Gastrocnemius medialis (tissue), 4 donors: ENCODE data around the gene PLXNC1. TPM values are rescaled to one million over a fixed set of nuclear protein-coding genes. Genes with fewer than 3 reads are reported as not detected.

Experiments used
- ATAC-seq, 2 donors: fragments of 150-250 bp; one replicate each; pipeline ENCODE4 v1.9.1; 2016
- DNase-seq, 2 donors: peaks; one replicate each; pipeline ENCODE4 v3.0.0-alpha.2; 2019
- H3K27ac ChIP-seq, 4 donors: fragments of 200-600 bp; sonication (generic); 1 replicate in 1 of 4; 2 replicates in 3 of 4; pipeline ENCODE4 v1.5.1; 2016 to 2018; ENCODE audit warnings: mild to moderate bottlenecking in 2 of 4, moderate library complexity in 1 of 4
- H3K27me3 ChIP-seq, 3 donors: fragments of 200-600 bp; sonication (generic) in 2 of 3; 1 replicate in 1 of 3; 2 replicates in 2 of 3; pipeline versions ENCODE4 v1.5.1 to v1.6.0; 2016 to 2019; ENCODE audit warnings: mild to moderate bottlenecking in 1 of 3, moderate library complexity in 1 of 3
- H3K36me3 ChIP-seq, 2 donors: fragments of 200-600 bp; sonication (generic) in 1 of 2; one replicate each; pipeline ENCODE4 v1.5.1; 2017 to 2018
- H3K4me1 ChIP-seq, 2 donors: fragments of 200-600 bp; sonication (generic) in 1 of 2; one replicate each; pipeline ENCODE4 v1.5.1; 2016 to 2017; ENCODE audit warnings: mild to moderate bottlenecking in 2 of 2
- H3K4me3 ChIP-seq, 4 donors: fragments of 200-600 bp; sonication (generic) in 3 of 4; 1 replicate in 1 of 4; 2 replicates in 3 of 4; pipeline ENCODE4 v1.5.1; 2016 to 2019; ENCODE audit warnings: mild to moderate bottlenecking in 2 of 4
- H3K9me3 ChIP-seq, 3 donors: fragments of 200-600 bp; sonication (generic) in 2 of 3; 1 replicate in 1 of 3; 2 replicates in 2 of 3; pipeline ENCODE4 v1.5.1; 2016 to 2019
- POLR2A ChIP-seq, 2 donors: fragments of 450-650 bp; IDR thresholded peaks; one replicate each; pipeline ENCODE4 v1.6.1; 2017; ENCODE audit warnings: antibody characterized with exemption in 2 of 2, mild to moderate bottlenecking in 2 of 2, moderate library complexity in 2 of 2
- in situ Hi-C, 4 donors: fragments of 200-750 bp; cut with MboI; loops; one replicate each; pipeline versions ENCODE4 v1.15.0 to v1.8.0; 2017; ENCODE audit warnings: low sequenced_read_pairs in 4 of 4
- intact Hi-C: fragments of 100-400 bp; cut with DNase I; formaldehyde crosslinking; loops from one replicate; pipeline ENCODE4 v1.15.1; 2023; ENCODE audit warnings: low total_unique reads
- total RNA-seq, 4 donors: library from RNA; depleted of rRNA; stranded (reverse); fragments of >200 nt; gene quantifications; one replicate each; pipeline versions ENCODE4 v1.1.0 to v1.2.3, GENCODE V29; 2016
- TF ChIP-seq, protein P1 (sequence below), 5 experiments: fragments of 450-650 bp in 3 of 5; fragments of 200-600 bp in 2 of 5; sonication (generic) in 2 of 5; IDR thresholded peaks in 4 of 5; conservative IDR thresholded peaks in 1 of 5; 1 replicate in 4 of 5; 2 replicates in 1 of 5; pipeline ENCODE4 v1.5.1; 2016 to 2019; ENCODE audit warnings: antibody characterized with exemption in 5 of 5, mild to moderate bottlenecking in 3 of 5, moderate library complexity in 3 of 5

The PLXNC1 gene
- total RNA-seq, 4 donors from 2014 or later: 0.62 to 2.2 (median 1.2) TPM

DNA sequence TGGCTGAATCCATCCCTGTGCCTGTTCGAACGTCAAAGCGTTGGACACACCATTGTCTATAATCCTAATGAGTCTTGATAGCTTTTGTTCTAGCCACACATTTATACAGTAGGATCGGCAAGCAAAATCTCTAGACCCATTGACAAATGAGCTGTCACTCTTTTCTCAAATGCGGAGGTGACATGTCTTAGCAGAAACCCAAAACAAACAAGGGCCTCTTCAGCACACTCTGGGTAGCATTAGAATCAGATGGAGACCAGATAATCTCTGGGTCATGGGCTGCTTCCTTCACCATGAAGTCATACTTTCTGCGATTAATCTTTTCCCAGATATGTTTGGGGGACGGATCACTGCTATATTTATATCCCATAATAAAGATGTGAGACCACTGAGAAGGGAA is 100.2 kb downstream of the PLXNC1 start:
- intact Hi-C loops (no loop called here), in situ Hi-C loops (loop anchor here in 1 of 4 donors (25.0 kb wide), 1 partner anchor 89 kb away; no protein-coding TSS in a partner anchor)
- H3K27me3 ChIP-seq: no peaks in the 10 kb centered on the region

GRCh38 chr12:94250130-94250529 is 101.8 kb downstream of the PLXNC1 start:
- Histone ChIP-seq H3K27ac (no peak overlapping the region), H3K9me3 (no peaks in the 10 kb centered on the region), H3K27me3 (no peaks in the 10 kb centered on the region), H3K4me3 (no peak overlapping the region), H3K4me1 (peaks cover 8 to 12% of the 10 kb centered on the region in 2 donors), H3K36me3 (no peaks in the 10 kb centered on the region)
- in situ Hi-C loops (no loop called here), intact Hi-C loops (no loop called here)
- DNase-seq: no peak
- no peak for TF ChIP-seq POLR2A (IDR thresholded peaks at IDR 0.05)
- TF ChIP-seq, protein P1, sequence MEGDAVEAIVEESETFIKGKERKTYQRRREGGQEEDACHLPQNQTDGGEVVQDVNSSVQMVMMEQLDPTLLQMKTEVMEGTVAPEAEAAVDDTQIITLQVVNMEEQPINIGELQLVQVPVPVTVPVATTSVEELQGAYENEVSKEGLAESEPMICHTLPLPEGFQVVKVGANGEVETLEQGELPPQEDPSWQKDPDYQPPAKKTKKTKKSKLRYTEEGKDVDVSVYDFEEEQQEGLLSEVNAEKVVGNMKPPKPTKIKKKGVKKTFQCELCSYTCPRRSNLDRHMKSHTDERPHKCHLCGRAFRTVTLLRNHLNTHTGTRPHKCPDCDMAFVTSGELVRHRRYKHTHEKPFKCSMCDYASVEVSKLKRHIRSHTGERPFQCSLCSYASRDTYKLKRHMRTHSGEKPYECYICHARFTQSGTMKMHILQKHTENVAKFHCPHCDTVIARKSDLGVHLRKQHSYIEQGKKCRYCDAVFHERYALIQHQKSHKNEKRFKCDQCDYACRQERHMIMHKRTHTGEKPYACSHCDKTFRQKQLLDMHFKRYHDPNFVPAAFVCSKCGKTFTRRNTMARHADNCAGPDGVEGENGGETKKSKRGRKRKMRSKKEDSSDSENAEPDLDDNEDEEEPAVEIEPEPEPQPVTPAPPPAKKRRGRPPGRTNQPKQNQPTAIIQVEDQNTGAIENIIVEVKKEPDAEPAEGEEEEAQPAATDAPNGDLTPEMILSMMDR (IDR thresholded peaks at IDR 0.05 in 4 of 5, conservative IDR thresholded peaks at IDR 0.05 in 1 of 5): no peak
- ATAC-seq: no peak

More for the DNA sequence above, 100.2 kb downstream of the PLXNC1 start:
- no peak for ATAC-seq
- no peak overlapping the region for H3K4me3 ChIP-seq
- no peak for TF ChIP-seq POLR2A (IDR thresholded peaks at IDR 0.05)
- TF ChIP-seq, protein P1 (IDR thresholded peaks at IDR 0.05 in 4 of 5, conservative IDR thresholded peaks at IDR 0.05 in 1 of 5): no peak
- DNase-seq: no peak
- no peaks in the 10 kb centered on the region for H3K4me1 ChIP-seq
- H3K27ac ChIP-seq: no peak overlapping the region
- H3K36me3 ChIP-seq: no peaks in the 10 kb centered on the region
- H3K9me3 ChIP-seq: no peaks in the 10 kb centered on the region

DNA sequence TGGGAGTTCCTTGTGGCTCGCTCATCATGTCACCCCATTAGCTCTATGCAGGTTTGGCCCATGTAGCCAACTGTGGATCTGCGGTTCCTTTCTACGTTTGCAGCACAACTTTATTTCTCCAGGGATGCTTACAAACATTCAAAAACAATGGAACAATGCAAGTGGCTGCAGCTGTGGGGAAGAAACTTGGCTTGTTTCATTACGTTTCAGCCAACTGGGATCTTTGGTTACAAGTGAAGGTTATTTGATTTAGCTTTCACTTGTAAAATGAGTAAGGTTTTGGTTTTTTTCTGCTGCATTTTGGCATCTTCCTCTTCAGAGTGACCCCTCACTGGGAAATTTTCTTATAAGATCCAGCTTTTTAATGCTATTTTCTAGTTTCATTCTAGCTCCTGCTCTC is 105.9 kb downstream of the PLXNC1 start:
- Histone ChIP-seq H3K27ac (peak overlapping the region; percentile 44 to 69 (median 55)), H3K4me3 (peak overlapping the region; percentile 12 to 37 (median 26)), H3K27me3 (no peaks in the 10 kb centered on the region), H3K36me3 (no peaks in the 10 kb centered on the region), H3K4me1 (peaks cover 15 to 22% of the 10 kb centered on the region in 2 donors), H3K9me3 (no peaks in the 10 kb centered on the region)
- intact Hi-C loops: no loop called here
- in situ Hi-C loops: no loop called here
- ATAC-seq (peak in 1 of 2 donors; percentile 19), DNase-seq (no peak)
- TF ChIP-seq POLR2A (IDR thresholded peaks at IDR 0.05): no peak
- TF ChIP-seq, protein P1 (IDR thresholded peaks at IDR 0.05 in 4 of 5, conservative IDR thresholded peaks at IDR 0.05 in 1 of 5): no peak

GRCh38 chr12:94255006-94255405 is 106.6 kb downstream of the PLXNC1 start:
- Histone ChIP-seq H3K9me3 (no peaks in the 10 kb centered on the region), H3K4me3 (peak overlapping the region in 3 of 4 donors; percentile 12 to 37 (median 29)), H3K36me3 (no peaks in the 10 kb centered on the region), H3K27me3 (no peaks in the 10 kb centered on the region), H3K4me1 (peaks cover 15 to 22% of the 10 kb centered on the region in 2 donors), H3K27ac (peak overlapping the region; percentile 44 to 69 (median 55))
- TF ChIP-seq POLR2A (IDR thresholded peaks at IDR 0.05): no peak
- TF ChIP-seq, protein P1 (IDR thresholded peaks at IDR 0.05 in 4 of 5, conservative IDR thresholded peaks at IDR 0.05 in 1 of 5): no peak
- no peak for DNase-seq
- ATAC-seq: no peak
- intact Hi-C loops (no loop called here), in situ Hi-C loops (no loop called here)

DNA sequence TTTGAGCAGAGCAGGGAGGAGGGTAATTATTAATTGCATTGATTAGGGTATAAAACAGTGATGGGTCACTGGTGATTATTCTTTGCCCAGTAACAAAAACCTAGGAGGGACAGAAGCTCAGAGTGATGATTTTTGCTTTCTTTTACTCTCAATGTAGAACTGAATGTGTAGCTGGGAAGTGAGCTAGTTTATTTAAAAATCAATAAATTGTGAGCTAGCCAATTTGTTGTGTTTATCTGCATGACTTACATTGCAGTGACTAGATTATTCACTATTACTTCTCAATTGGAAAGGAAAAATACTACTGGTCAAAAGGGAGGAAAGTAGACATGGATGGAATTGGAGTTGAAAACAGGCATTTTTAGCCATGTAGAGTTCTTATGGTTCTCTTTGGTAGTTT is 107.1 kb downstream of the PLXNC1 start:
- Histone ChIP-seq H3K4me3 (no peak overlapping the region), H3K4me1 (peaks cover 19 to 22% of the 10 kb centered on the region in 2 donors), H3K27ac (peak overlapping the region in 3 of 4 donors; percentile 44 to 69 (median 50)), H3K9me3 (no peaks in the 10 kb centered on the region), H3K27me3 (no peaks in the 10 kb centered on the region), H3K36me3 (no peaks in the 10 kb centered on the region)
- ATAC-seq: no peak
- no peak for TF ChIP-seq POLR2A (IDR thresholded peaks at IDR 0.05)
- TF ChIP-seq, protein P1 (IDR thresholded peaks at IDR 0.05 in 4 of 5, conservative IDR thresholded peaks at IDR 0.05 in 1 of 5): no peak
- no peak for DNase-seq
- in situ Hi-C loops (no loop called here), intact Hi-C loops (no loop called here)
